ENCODE results near the gene RERE. TPM values are rescaled to one million over a fixed set of nuclear protein-coding genes. Genes with fewer than 3 reads are reported as not detected.
A peak's percentile ranks its signal among the peaks of the same experiment; 100 is the strongest.

Gene RERE
- total and polyA plus RNA-seq, 12 donors = 46.5 to 163 (median 139) TPM

DNA sequence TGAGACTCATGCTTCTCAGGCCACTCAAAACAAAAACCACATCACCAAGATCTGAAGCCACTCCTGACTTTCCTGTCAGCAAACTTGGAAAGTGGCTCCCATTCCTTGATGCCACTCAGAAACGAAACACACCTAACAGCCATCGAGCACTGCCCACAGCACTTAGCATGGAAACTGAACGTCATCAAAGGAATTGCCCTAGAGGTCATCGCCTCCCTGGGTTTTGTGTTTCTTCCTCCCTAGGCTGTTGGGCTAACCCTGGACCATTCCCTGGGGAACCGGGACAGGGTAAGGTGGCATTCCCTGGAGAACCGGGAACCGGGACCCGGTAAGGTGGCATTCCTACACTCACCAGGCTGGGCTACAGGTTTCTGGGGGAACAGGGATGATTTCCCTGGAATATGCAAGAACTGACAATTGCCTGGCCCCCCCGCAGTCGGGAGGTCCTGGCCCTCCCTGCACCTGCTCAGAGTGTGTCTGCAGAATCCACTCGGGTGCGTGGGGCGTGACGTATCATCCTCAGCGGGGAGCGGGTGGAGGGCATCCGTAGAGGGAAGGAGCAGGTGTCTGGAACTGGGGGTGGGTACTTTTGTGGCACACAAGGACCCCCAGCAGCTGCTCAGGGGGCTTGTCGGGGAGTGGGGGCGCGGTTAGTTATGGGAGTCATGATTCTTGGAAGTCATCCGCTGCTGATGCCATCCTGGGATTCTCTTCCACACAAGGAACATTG is 469.2 kb downstream of the RERE start:
- H3K36me3 ChIP-seq = peaks cover 0 to 12% (median 0%) of the 10 kb centered on the region in 9 donors
- TF ChIP-seq, protein P1, sequence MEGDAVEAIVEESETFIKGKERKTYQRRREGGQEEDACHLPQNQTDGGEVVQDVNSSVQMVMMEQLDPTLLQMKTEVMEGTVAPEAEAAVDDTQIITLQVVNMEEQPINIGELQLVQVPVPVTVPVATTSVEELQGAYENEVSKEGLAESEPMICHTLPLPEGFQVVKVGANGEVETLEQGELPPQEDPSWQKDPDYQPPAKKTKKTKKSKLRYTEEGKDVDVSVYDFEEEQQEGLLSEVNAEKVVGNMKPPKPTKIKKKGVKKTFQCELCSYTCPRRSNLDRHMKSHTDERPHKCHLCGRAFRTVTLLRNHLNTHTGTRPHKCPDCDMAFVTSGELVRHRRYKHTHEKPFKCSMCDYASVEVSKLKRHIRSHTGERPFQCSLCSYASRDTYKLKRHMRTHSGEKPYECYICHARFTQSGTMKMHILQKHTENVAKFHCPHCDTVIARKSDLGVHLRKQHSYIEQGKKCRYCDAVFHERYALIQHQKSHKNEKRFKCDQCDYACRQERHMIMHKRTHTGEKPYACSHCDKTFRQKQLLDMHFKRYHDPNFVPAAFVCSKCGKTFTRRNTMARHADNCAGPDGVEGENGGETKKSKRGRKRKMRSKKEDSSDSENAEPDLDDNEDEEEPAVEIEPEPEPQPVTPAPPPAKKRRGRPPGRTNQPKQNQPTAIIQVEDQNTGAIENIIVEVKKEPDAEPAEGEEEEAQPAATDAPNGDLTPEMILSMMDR (IDR thresholded peaks at IDR 0.05) = no peak
- WGBS, 2 donors = 77 to 87% methylated on average over 21 of the region's 21 CpGs
- no peaks in the 10 kb centered on the region for H3K9me3 ChIP-seq
- H3K4me1 ChIP-seq = peaks cover 5 to 58% (median 37%) of the 10 kb centered on the region in 9 donors
- H3K4me3 ChIP-seq = no peak overlapping the region
- no peaks in the 10 kb centered on the region for H3K27me3 ChIP-seq
- ATAC-seq (no peak), DNase-seq (no peak)
- intact Hi-C loops (cut with DNase I) = loop anchor here in 6 of 10 donors (1.0 to 10.0 kb wide), 6 partner anchors 26 to 373 kb away; partner anchors contain the start of gene ERRFI1 (in 1 of the 6)
- H3K27ac ChIP-seq = no peak overlapping the region

DNA sequence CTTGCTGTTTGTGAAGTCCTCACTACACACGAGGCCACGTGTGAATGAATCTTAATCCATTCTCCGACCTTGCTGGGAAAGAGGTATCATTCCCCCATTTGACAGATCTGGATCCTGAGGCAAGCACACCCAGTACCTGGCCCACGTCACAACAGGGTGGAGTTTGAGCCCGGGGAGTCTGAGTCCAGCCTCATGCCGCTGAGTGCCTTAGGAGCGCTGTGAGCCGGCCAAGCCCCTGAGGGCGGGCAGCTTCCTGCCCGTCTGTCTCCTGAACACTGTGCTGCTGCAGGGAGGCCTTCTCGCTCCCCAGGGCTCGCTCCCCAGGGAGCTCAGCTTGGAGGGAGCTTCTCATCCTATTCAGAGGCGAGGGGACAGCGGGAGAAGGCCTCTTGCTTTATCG is 469.8 kb downstream of the RERE start:
- ATAC-seq (no peak), DNase-seq (peak in 1 of 2 donors; percentile 32)
- TF ChIP-seq, protein P1 (IDR thresholded peaks at IDR 0.05) = no peak
- Histone ChIP-seq H3K27ac (no peak overlapping the region), H3K27me3 (no peaks in the 10 kb centered on the region), H3K4me3 (no peak overlapping the region), H3K9me3 (no peaks in the 10 kb centered on the region), H3K36me3 (peaks cover 0 to 6% (median 0%) of the 10 kb centered on the region in 9 donors), H3K4me1 (peaks cover 5 to 56% (median 33%) of the 10 kb centered on the region in 9 donors)
- intact Hi-C loops (cut with DNase I) = loop anchor here in 6 of 10 donors (1.0 to 10.0 kb wide), 6 partner anchors 25 to 373 kb away; partner anchors contain the start of gene ERRFI1 (in 1 of the 6)
- WGBS, 2 donors = 66 to 75% methylated on average over 15 of the region's 15 CpGs

DNA sequence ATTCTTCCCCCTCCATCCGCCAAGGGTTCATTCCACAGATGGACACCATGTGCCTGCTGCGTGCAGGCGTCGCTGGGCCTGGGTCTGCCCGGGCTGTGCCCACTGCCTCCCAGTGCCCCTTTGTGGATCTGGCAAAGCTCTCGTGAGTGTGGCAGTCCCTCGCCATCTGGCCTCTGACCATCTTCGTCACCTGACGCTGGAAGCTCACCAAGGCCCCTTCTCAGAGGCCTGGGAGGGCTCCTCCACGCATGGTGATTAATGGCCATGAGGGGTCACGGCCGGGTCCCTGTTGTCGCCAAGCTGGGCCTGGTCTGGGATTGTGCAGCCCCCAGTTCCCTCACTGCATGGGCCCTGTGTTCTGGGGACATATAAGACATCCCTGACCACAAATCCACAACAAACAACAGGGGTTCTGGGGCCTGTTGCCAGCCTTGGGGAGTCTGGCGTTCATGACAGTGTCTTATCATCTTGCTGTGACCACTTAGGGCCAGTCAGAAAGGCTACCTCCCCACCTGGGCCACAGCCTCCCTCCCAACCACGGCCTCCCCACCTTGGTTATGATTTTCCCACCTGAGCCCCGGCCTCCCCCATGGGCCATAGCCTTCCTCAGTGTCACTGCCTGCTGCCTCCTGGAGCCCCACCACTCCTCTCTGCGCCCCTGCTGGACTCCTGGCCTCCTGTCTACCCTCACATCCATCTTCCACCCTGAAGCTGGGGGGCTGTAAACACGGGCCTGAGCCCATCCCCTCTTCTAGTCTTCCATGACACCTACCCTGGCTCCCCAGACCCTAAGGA is 471.6 kb downstream of the RERE start:
- no peaks in the 10 kb centered on the region for H3K36me3 ChIP-seq
- no peak overlapping the region for H3K4me3 ChIP-seq
- H3K27ac ChIP-seq = no peak overlapping the region
- no peak for ATAC-seq
- no peaks in the 10 kb centered on the region for H3K27me3 ChIP-seq
- TF ChIP-seq, protein P1 (IDR thresholded peaks at IDR 0.05) = no peak
- H3K4me1 ChIP-seq = peaks cover 3 to 38% (median 18%) of the 10 kb centered on the region in 9 donors
- no peaks in the 10 kb centered on the region for H3K9me3 ChIP-seq
- WGBS, 2 donors = 90 to 92% methylated on average over 18 of the region's 18 CpGs
- no peak for DNase-seq
- intact Hi-C loops (cut with DNase I) = loop anchor here in 6 of 10 donors (5.0 to 10.0 kb wide), 3 partner anchors 331 to 371 kb away; no protein-coding TSS in a partner anchor

DNA sequence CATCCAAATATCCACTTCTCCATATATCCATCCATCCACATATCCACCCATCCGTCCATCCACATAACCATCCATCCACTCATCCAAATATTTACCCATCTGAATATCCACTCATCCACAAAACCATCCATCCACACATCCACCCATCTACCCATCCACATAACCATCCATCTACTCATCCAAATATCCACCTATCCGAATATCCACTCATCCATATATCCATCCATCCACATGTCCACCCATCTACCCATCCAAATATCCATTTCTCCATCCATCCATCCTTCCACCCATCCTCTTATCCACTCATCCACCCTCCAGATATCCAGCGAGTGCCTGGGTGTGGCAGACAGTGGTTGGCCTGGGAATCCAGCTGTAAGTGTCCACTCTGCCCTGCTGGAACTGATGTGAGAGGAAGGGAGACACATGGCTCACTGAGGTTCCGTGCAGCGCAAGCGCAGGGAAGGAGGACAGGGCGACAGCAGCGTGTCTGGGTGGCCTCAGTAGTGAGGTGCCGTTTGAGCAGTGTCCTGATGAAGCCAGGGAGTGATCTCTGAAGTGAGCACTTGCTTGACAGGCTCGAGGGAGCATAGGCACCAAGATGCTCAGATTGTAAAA is 472.4 kb downstream of the RERE start:
- peaks cover 3 to 35% (median 16%) of the 10 kb centered on the region in 9 donors for H3K4me1 ChIP-seq
- H3K27me3 ChIP-seq = no peaks in the 10 kb centered on the region
- peaks cover 0 to 2% (median 0%) of the 10 kb centered on the region in 9 donors for H3K36me3 ChIP-seq
- no peak overlapping the region for H3K27ac ChIP-seq
- TF ChIP-seq, protein P1 (IDR thresholded peaks at IDR 0.05) = no peak
- 94 to 98% methylated on average over 10 of the region's 10 CpGs for WGBS, 2 donors
- no peak overlapping the region for H3K4me3 ChIP-seq
- no peaks in the 10 kb centered on the region for H3K9me3 ChIP-seq
- intact Hi-C loops (cut with DNase I) = loop anchor here in 6 of 10 donors (5.0 to 10.0 kb wide), 3 partner anchors 330 to 370 kb away; no protein-coding TSS in a partner anchor
- no peak for ATAC-seq
- no peak for DNase-seq
